ENCODE data around the gene AGFG2. TPM values are rescaled to one million over a fixed set of nuclear protein-coding genes. Genes with fewer than 3 reads are reported as not detected.

AGFG2 gene
- total RNA-seq, 1 experiment from 2014 or later, result 11.2 TPM

GRCh38 chr7:100546129-100546925 is 7.3 kb downstream of the AGFG2 start:
- H3K4ac ChIP-seq (ENCODE audit: low read depth, low read length), result no peak overlapping the region
- H3K4me3 Mint-ChIP-seq, result peak overlapping the region in 1 of 2 experiments; percentile 5; a peak in 1 of 5 replicates
- H2AK5ac ChIP-seq (ENCODE audit: insufficient read length, low read length), result no peak overlapping the region
- no peak for DNase-seq
- no peak overlapping the region for H4K5ac ChIP-seq (ENCODE audit: insufficient read length, low read depth, low read length)
- H3K27ac Mint-ChIP-seq, result peak overlapping the region in 1 of 3 experiments; percentile 65; a peak in 3 of 7 replicates
- no peak overlapping the region for H2AFZ ChIP-seq (ENCODE audit: low read length)
- no peak overlapping the region for H3K56ac ChIP-seq (ENCODE audit: insufficient read length, low read depth, low read length)
- no peaks in the 10 kb centered on the region for H3K9me3 ChIP-seq (ENCODE audit: control insufficient read depth, low read depth, low read length)
- no peaks in the 10 kb centered on the region; a peak in 1 of 5 replicates for H3K9me3 Mint-ChIP-seq
- no peaks in the 10 kb centered on the region for H3K23me2 ChIP-seq (ENCODE audit: insufficient read length, low read depth, low read length, poor library complexity, severe bottlenecking)
- H4K20me1 ChIP-seq (ENCODE audit: control insufficient read depth, insufficient read depth, insufficient read length), result no peaks in the 10 kb centered on the region
- no peaks in the 10 kb centered on the region for H3K27me3 ChIP-seq (ENCODE audit: insufficient read depth, low read length)
- no peak overlapping the region for H3K23ac ChIP-seq (ENCODE audit: insufficient read length, low read depth, low read length)
- no peak overlapping the region for H2BK12ac ChIP-seq (ENCODE audit: insufficient read length, low read depth, low read length)
- H3K14ac ChIP-seq (ENCODE audit: insufficient read depth, low read length), result peak overlapping the region; percentile 56; the same call in 1 of the 2 replicates
- no peak overlapping the region for H2BK5ac ChIP-seq (ENCODE audit: insufficient read length, low read length)
- TF ChIP-seq, protein P1, sequence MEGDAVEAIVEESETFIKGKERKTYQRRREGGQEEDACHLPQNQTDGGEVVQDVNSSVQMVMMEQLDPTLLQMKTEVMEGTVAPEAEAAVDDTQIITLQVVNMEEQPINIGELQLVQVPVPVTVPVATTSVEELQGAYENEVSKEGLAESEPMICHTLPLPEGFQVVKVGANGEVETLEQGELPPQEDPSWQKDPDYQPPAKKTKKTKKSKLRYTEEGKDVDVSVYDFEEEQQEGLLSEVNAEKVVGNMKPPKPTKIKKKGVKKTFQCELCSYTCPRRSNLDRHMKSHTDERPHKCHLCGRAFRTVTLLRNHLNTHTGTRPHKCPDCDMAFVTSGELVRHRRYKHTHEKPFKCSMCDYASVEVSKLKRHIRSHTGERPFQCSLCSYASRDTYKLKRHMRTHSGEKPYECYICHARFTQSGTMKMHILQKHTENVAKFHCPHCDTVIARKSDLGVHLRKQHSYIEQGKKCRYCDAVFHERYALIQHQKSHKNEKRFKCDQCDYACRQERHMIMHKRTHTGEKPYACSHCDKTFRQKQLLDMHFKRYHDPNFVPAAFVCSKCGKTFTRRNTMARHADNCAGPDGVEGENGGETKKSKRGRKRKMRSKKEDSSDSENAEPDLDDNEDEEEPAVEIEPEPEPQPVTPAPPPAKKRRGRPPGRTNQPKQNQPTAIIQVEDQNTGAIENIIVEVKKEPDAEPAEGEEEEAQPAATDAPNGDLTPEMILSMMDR (conservative IDR thresholded peaks at IDR 0.05), result no peak
- H3K27ac ChIP-seq (ENCODE audit: insufficient read length, low read depth, low read length), result no peak overlapping the region
- no peak overlapping the region for H3K9ac ChIP-seq (ENCODE audit: extremely low read depth, insufficient read length, low read length)
- peaks cover 19% of the 10 kb centered on the region for H3K4me1 ChIP-seq (ENCODE audit: insufficient read depth, low read length)
- H3K36me3 Mint-ChIP-seq (ENCODE audit: insufficient read depth in 1 of 3, low read depth in 3 of 3), result peaks cover 2 to 9% (median 8%) of the 10 kb centered on the region in 3 experiments
- no peak overlapping the region for H3K4me2 ChIP-seq (ENCODE audit: insufficient read depth, insufficient read length, low read length)
- H3K18ac ChIP-seq (ENCODE audit: insufficient read length, low read depth, low read length), result no peak overlapping the region
- no peaks in the 10 kb centered on the region for H3K79me1 ChIP-seq (ENCODE audit: insufficient read depth, low read depth, low read length, poor library complexity, severe bottlenecking)
- H3K27me3 Mint-ChIP-seq (ENCODE audit: low read depth), result peaks cover under 1% of the 10 kb centered on the region; the same call in 1 of the 2 replicates
- no peak overlapping the region for H4K8ac ChIP-seq (replicated peaks; ENCODE audit: insufficient read length, low read depth, low read length)
- peak overlapping the region; percentile 12; the same call in 1 of the 2 replicates for H2BK15ac ChIP-seq (ENCODE audit: low read depth, low read length)
- H2BK120ac ChIP-seq (ENCODE audit: low read depth, low read length, poor library complexity, severe bottlenecking), result peak overlapping the region; percentile 72
- no CpG with 5 or more reads among the region's 10 CpGs for WGBS (ENCODE audit: extremely low coverage, insufficient read length, low lambda C conversion rate)
- no peaks in the 10 kb centered on the region for H3K79me2 ChIP-seq (ENCODE audit: insufficient read depth, low read length)
- peaks cover 62 to 65% of the 10 kb centered on the region in 2 experiments for H3K4me1 Mint-ChIP-seq
- no peak overlapping the region for H2BK20ac ChIP-seq (ENCODE audit: low read depth, low read length, poor library complexity, severe bottlenecking)
- H3T11ph ChIP-seq (ENCODE audit: low read length), result peak overlapping the region; percentile 3
- H4K91ac ChIP-seq (ENCODE audit: insufficient read length, low read depth, low read length), result no peak overlapping the region
